Retinal pigment epithelial cell (primary cell): ENCODE results near the gene ELOVL5.
"Not testable (repeated sequence)": the region's sequence is repeated elsewhere in the genome, so short reads cannot be mapped to it uniquely, and the experiment has no call there.

Experiments
- DNase-seq: peaks from one replicate; pipeline ENCODE4 v3.0.0-alpha.2; 2010; ENCODE audit warnings: low read depth
- H3K4me3 ChIP-seq: 2 replicates; pipeline ENCODE4 v1.5.1; 2011; ENCODE audit warnings: mild to moderate bottlenecking, low read length, control low read depth, moderate library complexity
- TF ChIP-seq, protein P1 (sequence below): conservative IDR thresholded peaks from 2 replicates; pipeline ENCODE4 v1.5.1; 2011; ENCODE audit warnings: low read depth, low read length, control low read depth, inconsistent platforms

The ELOVL5 gene

DNA sequence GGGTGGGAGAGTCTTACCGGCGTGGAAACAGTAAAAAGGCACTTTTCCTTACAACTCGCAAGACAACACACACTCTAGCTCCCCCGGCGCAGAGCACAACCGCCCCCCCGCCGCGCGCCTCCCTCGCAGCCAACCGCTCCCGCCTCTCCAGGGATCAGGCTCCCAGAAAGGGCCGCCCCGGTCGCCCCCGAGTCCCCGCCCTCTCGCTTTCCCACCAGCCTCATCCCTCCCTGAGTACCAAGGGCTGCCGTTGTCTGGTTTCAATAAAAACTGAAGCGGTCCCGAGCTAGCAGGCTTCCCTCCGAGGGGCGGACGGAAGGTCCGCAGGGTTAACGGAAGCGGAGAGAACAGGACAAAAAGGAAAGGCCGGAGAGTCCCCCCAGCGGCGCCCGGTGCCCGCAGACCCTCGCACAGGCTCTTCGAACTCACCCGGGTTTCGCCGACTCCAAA, 804 bp downstream of the ELOVL5 start:
- peak overlapping the region; percentile 85 for H3K4me3 ChIP-seq
- TF ChIP-seq, protein P1, sequence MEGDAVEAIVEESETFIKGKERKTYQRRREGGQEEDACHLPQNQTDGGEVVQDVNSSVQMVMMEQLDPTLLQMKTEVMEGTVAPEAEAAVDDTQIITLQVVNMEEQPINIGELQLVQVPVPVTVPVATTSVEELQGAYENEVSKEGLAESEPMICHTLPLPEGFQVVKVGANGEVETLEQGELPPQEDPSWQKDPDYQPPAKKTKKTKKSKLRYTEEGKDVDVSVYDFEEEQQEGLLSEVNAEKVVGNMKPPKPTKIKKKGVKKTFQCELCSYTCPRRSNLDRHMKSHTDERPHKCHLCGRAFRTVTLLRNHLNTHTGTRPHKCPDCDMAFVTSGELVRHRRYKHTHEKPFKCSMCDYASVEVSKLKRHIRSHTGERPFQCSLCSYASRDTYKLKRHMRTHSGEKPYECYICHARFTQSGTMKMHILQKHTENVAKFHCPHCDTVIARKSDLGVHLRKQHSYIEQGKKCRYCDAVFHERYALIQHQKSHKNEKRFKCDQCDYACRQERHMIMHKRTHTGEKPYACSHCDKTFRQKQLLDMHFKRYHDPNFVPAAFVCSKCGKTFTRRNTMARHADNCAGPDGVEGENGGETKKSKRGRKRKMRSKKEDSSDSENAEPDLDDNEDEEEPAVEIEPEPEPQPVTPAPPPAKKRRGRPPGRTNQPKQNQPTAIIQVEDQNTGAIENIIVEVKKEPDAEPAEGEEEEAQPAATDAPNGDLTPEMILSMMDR, result no peak
- DNase-seq, result no peak

DNA sequence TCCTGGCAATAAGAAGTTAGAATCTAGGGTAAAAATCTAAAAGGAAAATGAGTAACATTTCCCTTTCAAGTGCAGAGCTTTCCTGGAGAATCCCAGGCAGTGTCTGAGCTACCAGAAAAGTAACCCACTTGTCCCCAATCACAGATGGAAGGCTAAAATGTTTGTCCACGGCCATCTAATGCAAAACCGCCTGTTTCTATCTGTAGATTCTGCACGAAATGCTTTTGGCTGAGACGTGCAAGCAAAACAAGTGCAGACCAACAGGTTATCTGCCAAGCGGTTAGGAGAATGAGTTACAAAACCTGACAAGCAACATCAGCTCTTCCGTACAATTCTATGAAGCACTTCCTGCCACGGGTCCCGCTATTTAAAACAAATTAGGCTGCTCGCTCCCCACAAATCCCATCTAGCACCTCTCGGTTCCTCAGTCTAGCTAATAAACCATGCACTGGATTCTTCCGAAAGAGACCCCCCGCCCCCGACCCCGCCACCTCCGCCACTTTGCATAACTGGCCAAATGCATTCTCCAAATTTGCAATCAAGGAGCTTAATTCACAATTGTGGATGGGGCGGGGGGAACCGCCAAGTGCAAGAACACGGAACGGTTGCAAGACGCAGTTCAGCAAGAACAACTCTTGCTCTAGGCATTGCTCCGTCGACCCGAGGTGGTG, 1.4 kb downstream of the ELOVL5 start:
- TF ChIP-seq, protein P1, result no peak
- peak overlapping the region; percentile 85 for H3K4me3 ChIP-seq
- no peak for DNase-seq

DNA sequence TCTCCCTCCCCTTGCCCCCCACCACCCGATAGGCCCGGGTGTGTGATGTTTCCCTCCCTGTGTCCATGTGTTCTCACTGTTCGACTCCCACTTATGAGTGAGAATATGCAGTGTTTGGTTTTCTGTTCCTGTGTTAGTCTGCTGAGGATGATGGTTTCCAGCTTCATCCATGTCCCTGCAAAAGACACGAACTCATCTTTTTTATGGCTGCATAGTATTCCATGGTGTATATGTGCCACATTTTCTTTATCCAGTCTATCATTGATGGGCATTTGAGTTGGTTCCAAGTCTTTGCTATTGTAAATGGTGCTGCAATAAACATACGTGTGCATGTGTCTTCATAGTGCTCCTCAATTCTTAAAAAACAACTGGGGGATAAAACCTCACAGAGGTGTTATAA, 2.7 kb downstream of the ELOVL5 start:
- not testable (repeated sequence) for DNase-seq, H3K4me3 ChIP-seq

DNA sequence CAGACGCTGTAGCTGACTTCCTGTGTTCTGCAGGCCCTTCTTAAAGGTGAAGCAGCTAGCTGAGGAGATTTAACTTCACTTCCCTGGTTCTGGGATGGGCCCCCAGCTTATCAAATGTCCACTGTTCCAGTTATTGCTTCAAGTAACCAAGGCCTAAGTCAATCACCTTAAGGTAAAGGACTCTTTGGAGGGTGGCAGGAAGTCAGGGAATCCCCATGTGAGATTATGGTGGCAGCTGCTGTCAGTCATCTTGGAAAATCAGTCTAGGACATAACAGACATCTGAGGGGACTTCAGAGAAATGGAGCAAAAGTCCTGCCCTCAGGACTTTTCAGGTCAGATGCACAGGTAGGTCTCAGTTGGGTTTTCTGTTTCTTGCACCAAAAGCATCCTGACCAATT, 3.8 kb downstream of the ELOVL5 start:
- DNase-seq, result no peak
- TF ChIP-seq, protein P1, result no peak
- H3K4me3 ChIP-seq, result no peak overlapping the region

DNA sequence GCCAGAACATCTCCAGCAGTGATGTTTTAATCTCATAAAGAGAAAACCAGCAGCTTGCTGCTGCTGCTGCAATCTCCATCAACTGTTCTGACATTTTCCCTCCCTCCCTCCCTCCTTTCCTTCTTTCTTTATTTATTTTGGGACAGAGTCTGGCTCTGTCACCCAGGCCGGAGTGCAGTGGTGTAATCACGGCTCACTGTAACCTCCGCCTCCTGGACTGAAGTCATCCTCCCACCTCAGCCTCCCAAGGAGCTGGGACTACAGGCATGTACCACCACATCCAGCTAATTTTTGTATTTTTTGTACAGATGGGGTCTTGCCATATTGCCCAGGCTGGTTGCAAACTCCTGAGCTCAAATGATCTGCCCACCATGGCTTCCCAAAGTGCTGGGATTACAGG, 5.7 kb downstream of the ELOVL5 start:
- no peak overlapping the region for H3K4me3 ChIP-seq
- TF ChIP-seq, protein P1, result no peak
- DNase-seq, result no peak

DNA sequence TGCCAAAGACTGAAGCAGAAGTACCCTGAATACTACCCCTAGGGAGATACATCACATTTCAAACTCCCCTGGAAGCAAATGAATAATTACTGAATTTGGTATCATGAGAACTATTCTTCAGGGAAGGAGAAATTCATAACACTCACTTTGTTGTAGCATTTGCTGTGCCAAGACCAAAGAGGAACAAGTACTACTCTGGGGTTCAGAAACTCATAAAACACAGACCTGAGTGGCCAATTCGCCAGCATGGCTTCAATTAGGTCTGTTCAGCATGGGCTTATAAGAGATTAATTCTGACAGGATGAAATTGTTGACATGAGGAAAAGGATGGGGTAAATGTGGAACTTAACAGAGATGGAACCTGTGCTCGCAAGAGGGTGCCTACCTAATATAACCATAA, 6.5 kb downstream of the ELOVL5 start:
- TF ChIP-seq, protein P1, result no peak
- H3K4me3 ChIP-seq, result no peak overlapping the region
- DNase-seq, result no peak

DNA sequence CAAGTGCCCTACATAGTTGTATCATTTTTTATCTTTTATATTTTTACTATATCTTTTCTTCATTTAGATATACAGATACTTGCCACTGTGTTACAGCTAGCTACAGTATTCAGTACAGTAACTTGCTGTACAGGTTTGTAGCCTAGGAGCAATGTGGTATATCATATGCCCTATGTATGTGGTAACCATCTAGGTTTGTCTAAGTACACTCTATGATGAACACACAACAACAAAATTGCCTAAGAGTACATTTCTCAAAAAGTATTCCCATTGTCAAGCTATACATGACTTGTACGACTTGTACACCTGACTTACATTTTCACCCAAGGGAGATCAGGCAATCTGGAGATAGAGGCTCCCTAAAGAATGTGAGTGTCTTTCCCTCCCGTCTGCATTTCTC, 8.2 kb downstream of the ELOVL5 start:
- DNase-seq, result no peak
- TF ChIP-seq, protein P1, result no peak
- H3K4me3 ChIP-seq, result no peak overlapping the region

DNA sequence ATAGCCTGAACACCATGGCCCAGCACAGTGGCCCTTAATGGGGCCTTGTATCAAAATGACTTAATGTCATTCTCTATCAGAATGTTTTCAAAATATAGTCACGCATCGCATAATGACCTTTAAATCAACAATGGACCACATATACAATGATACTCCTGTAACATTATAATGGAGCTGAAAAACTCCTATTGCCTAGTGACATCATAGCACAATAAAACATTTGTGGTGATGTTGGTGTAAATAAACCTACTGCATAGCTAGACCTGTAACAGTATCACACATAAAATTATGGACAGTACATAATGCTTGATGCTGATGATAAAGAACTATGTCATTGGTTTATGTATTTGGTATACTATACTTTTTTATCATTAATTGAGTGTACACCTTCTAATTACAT, 9.3 kb downstream of the ELOVL5 start:
- no peak overlapping the region for H3K4me3 ChIP-seq
- DNase-seq, result no peak
- TF ChIP-seq, protein P1, result no peak
